Heart left ventricle (tissue), 16 donors: ENCODE results near the gene ZBTB7C. TPM values are rescaled to one million over a fixed set of nuclear protein-coding genes. Genes with fewer than 3 reads are reported as not detected.

Source experiments
- ATAC-seq, 4 donors: fragments of 200-7000 bp; cut with Tn5 transposase; one replicate each; pipeline ENCODE4 v1.9.1; 2020 to 2022; ENCODE audit warnings: moderate library complexity in 4 of 4, mild to moderate bottlenecking in 3 of 4, moderate number of reproducible peaks in 1 of 4
- DNase-seq, 5 donors: peaks; one replicate each; pipeline ENCODE4 v3.0.0-alpha.2; 2020
- H3K27ac ChIP-seq, 12 donors: fragments of 200-600 bp; sonication (generic) in 4 of 12; one replicate each; pipeline versions ENCODE4 v1.5.0 to v1.8.0; 2016 to 2022; ENCODE audit warnings: mild to moderate bottlenecking in 2 of 12
- H3K27me3 ChIP-seq, 9 donors: fragments of 200-600 bp; sonication (generic) in 2 of 9; one replicate each; pipeline versions ENCODE4 v1.5.1 to v1.8.0; 2016 to 2022; ENCODE audit warnings: mild to moderate bottlenecking in 3 of 9
- H3K36me3 ChIP-seq, 9 donors: fragments of 200-600 bp; sonication (generic) in 2 of 9; one replicate each; pipeline versions ENCODE4 v1.5.0 to v1.8.0; 2018 to 2022; ENCODE audit warnings: mild to moderate bottlenecking in 2 of 9
- H3K4me1 ChIP-seq, 12 donors: fragments of 200-600 bp; sonication (generic) in 4 of 12; one replicate each; pipeline versions ENCODE4 v1.5.0 to v1.8.0; 2016 to 2022; ENCODE audit warnings: mild to moderate bottlenecking in 3 of 12
- H3K4me3 ChIP-seq, 12 donors: fragments of 200-600 bp; sonication (generic) in 4 of 12; one replicate each; pipeline versions ENCODE4 v1.5.0 to v1.8.0; 2017 to 2022; ENCODE audit warnings: mild to moderate bottlenecking in 9 of 12, moderate library complexity in 4 of 12
- H3K9me3 ChIP-seq, 12 donors: fragments of 200-600 bp; sonication (generic) in 4 of 12; one replicate each; pipeline versions ENCODE4 v1.5.0 to v1.8.0; 2016 to 2022; ENCODE audit warnings: mild to moderate bottlenecking in 1 of 12
- CTCF ChIP-seq, 12 donors: fragments of 200-600 bp; sonication (generic) in 4 of 12; IDR thresholded peaks; one replicate each; pipeline versions ENCODE4 v1.5.0 to v1.8.0; 2018 to 2022; ENCODE audit warnings: antibody characterized with exemption in 12 of 12, mild to moderate bottlenecking in 5 of 12
- POLR2A ChIP-seq, 2 donors: fragments of 450-650 bp; IDR thresholded peaks; one replicate each; pipeline ENCODE4 v1.6.1; 2017; ENCODE audit warnings: antibody characterized with exemption in 2 of 2, mild to moderate bottlenecking in 2 of 2, moderate library complexity in 2 of 2
- WGBS, 4 donors: extraction: QIAGEN DNeasy Blood & Tissue Kit in 2 of 4; methylation state at CpG; one replicate each; pipeline versions ENCODE4 v1.1.5 to v1.1.7; 2013 to 2018; 5-methylcytosine and 5-hydroxymethylcytosine counted together
- intact Hi-C, 10 donors: fragments of 100-400 bp; cut with DNase I; formaldehyde crosslinking; loops; one replicate each; pipeline versions ENCODE4 v1.11.1 to v1.14.2; 2022
- polyA plus RNA-seq, 2 donors: library from polyadenylated mRNA; stranded (reverse); fragments of 200-250 nt; gene quantifications; one replicate each; pipeline ENCODE4 v1.2.3, GENCODE V29; 2013
- total RNA-seq, 9 donors: library from RNA; depleted of rRNA in 2 of 9; stranded (reverse); fragments of >200 nt in 2 of 9; fragmentation: NEBNext Ultra II Directional in 3 of 9; extraction: Animal tissue kit (Norgen Biotek cat#: 25700) in 3 of 9; gene quantifications; one replicate each; pipeline versions ENCODE4 v1.1.0 to v1.2.4, GENCODE V29; 2016 to 2023
- donor health status: ischemic (EF 13 %, LVEDD 7.1; RV severe dilation, severe dysfunction).
- donor health status: healthy with polysubstance abuse.
- donor health status: DM: no; HTN: yes; CAD: no.
- donor health status: DM: no; HTN: no; CAD: no.
- donor health status: ischemic (EF 25% LVEDD 6.9; RV normal size, moderate dysfunction).
- donor health status: ischemic (EF 25% LVEDD 5.7; RV mildly dilated, moderate dysfunction).
- donor health status: healthy.
- donor health status: DM: yes; HTN: yes; CAD: no.
- donor health status: ischemic (EF 35%, LVEDD 5.7; RV mildly dilated, moderate dysfunction).
- donor health status: nonischemic (EF 11% LVEDD 7.7; RV severe dilation, severe dysfunction).
- donor health status: DM: yes; HTN: yes; CAD: no.
- donor health status: PGD.
- donor health status: ischemic (EF 29% LVEDD 5.4; RV normal size, mild dysfunction).
- donor health status: nonischemic (EF 23%, LVEDD 6.1; RV moderate dilation, normal function).

The ZBTB7C gene
- total and polyA plus RNA-seq, 11 donors: 0.68 to 7.5 (median 2.3) TPM

- no peak overlapping the region for H3K4me3 ChIP-seq
- intact Hi-C loops: no loop called here
- no peaks in the 10 kb centered on the region for H3K36me3 ChIP-seq
- H3K4me1 ChIP-seq: peaks cover 0 to 6% (median 0%) of the 10 kb centered on the region in 12 donors
- no peak for ATAC-seq
- H3K9me3 ChIP-seq: peaks cover 0 to 9% (median 0%) of the 10 kb centered on the region in 12 donors
- no peak overlapping the region for H3K27ac ChIP-seq
- H3K27me3 ChIP-seq: no peaks in the 10 kb centered on the region
- WGBS, 4 donors: 91 to 97% (median 95%) methylated on average over 4 of the region's 4 CpGs
- TF ChIP-seq POLR2A (IDR thresholded peaks at IDR 0.05) (no peak), CTCF (IDR thresholded peaks at IDR 0.05) (no peak)
- DNase-seq: no peak
Measured at GRCh38 chr18:48361801-48362200, 47.4 kb downstream of the ZBTB7C start.

GRCh38 chr18:48360376-48361021 is 48.7 kb downstream of the ZBTB7C start:
- WGBS, 4 donors: 90 to 91% (median 90%) methylated on average over 9 of the region's 9 CpGs
- H3K9me3 ChIP-seq: peaks cover 0 to 6% (median 0%) of the 10 kb centered on the region in 12 donors
- H3K27ac ChIP-seq: no peak overlapping the region
- peak in 1 of 5 donors; percentile 5 for DNase-seq
- H3K27me3 ChIP-seq: no peaks in the 10 kb centered on the region
- peaks cover 0 to 8% (median 0%) of the 10 kb centered on the region in 12 donors for H3K4me1 ChIP-seq
- no peaks in the 10 kb centered on the region for H3K36me3 ChIP-seq
- intact Hi-C loops: no loop called here
- ATAC-seq: no peak
- no peak for TF ChIP-seq CTCF (IDR thresholded peaks at IDR 0.05)
- TF ChIP-seq POLR2A (IDR thresholded peaks at IDR 0.05): no peak
- no peak overlapping the region for H3K4me3 ChIP-seq

- intact Hi-C loops: no loop called here
- Histone ChIP-seq H3K4me1 (peaks cover 0 to 16% (median 0%) of the 10 kb centered on the region in 12 donors), H3K36me3 (no peaks in the 10 kb centered on the region), H3K27me3 (no peaks in the 10 kb centered on the region), H3K9me3 (no peaks in the 10 kb centered on the region), H3K27ac (no peak overlapping the region), H3K4me3 (no peak overlapping the region)
- WGBS, 4 donors: 78 to 90% (median 88%) methylated on average over 3 of the region's 3 CpGs
- ATAC-seq (no peak), DNase-seq (peak in 1 of 5 donors; percentile 5)
- no peak for TF ChIP-seq CTCF (IDR thresholded peaks at IDR 0.05)
Measured at GRCh38 chr18:48359626-48360025, 49.6 kb downstream of the ZBTB7C start.

- Histone ChIP-seq H3K4me3 (no peak overlapping the region), H3K4me1 (peaks cover 0 to 16% (median 0%) of the 10 kb centered on the region in 12 donors), H3K9me3 (no peaks in the 10 kb centered on the region), H3K36me3 (no peaks in the 10 kb centered on the region), H3K27me3 (no peaks in the 10 kb centered on the region), H3K27ac (no peak overlapping the region)
- intact Hi-C loops: no loop called here
- ATAC-seq: no peak
- DNase-seq: peak in 1 of 5 donors; percentile 4
- 74 to 85% (median 78%) methylated on average over 3 of the region's 3 CpGs for WGBS, 4 donors
- TF ChIP-seq POLR2A (IDR thresholded peaks at IDR 0.05) (no peak), CTCF (IDR thresholded peaks at IDR 0.05) (no peak)
Measured at GRCh38 chr18:48358868-48359267, 50.3 kb downstream of the ZBTB7C start.
